Vagina (tissue), 2 donors: ENCODE data around the gene CORO2B.

Experiments used
- CTCF ChIP-seq, 3 experiments: fragments of 450-650 bp in 2 of 3; fragments of 200-600 bp in 1 of 3; sonication (generic) in 1 of 3; IDR thresholded peaks; one replicate each; pipeline ENCODE4 v1.5.1; 2017 to 2019; ENCODE audit warnings: antibody characterized with exemption in 3 of 3, mild to moderate bottlenecking in 2 of 3, moderate library complexity in 2 of 3
- POLR2A ChIP-seq, 2 donors: fragments of 450-650 bp; IDR thresholded peaks; one replicate each; pipeline ENCODE4 v1.6.1; 2017; ENCODE audit warnings: antibody characterized with exemption in 2 of 2, mild to moderate bottlenecking in 2 of 2, moderate library complexity in 2 of 2

GRCh38 chr15:68632101-68632500 lies 53.3 kb downstream of the CORO2B start:
- TF ChIP-seq CTCF (IDR thresholded peaks at IDR 0.05) (no peak), POLR2A (IDR thresholded peaks at IDR 0.05) (no peak)
